Midbrain (tissue), 1 donor: ENCODE results near the gene PTP4A1.

Experiments used
- DNase-seq: peaks from one replicate; lab custom pipeline; 2025; lab: John Stamatoyannopoulos, UW

The PTP4A1 gene

DNA sequence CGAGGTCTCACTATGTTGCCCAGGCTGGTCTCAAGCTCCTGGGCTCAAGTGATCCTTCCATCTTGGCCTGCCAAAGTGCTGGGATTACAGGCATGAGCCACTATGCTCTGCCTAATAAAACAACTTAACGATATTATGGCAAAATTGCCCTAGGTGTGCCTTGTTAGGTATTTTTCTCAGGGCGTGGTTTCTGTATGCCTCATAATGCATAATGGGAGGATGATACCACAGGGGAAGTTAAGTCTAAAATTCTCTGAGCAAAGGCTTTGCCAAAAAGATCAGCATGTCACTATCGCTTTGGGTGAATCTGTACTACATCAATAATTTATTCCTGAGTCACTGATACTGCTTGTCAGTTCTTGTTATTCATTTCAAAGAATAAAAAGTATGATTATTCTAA is 15.9 kb upstream of the PTP4A1 start:
- no peak for DNase-seq

DNA sequence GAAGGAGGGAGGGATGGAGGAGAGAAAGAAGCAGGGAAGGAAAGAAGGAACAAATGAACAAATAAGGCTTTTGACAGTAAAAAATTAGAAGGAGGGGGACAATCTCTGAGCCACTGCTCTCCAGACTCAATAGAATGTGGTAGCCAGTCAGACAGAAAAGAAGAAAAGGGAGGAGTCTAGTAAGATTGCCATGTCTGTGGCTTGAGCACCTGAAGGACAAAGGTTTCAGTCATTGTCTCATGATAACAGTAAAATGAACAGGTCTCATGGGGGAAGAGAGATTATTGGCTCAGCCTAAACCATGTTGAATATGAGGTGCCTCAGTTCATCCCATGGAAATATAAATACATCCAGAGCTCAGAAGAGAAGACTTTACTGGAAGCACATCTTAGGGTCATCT is 14.0 kb upstream of the PTP4A1 start:
- DNase-seq: no peak

DNA sequence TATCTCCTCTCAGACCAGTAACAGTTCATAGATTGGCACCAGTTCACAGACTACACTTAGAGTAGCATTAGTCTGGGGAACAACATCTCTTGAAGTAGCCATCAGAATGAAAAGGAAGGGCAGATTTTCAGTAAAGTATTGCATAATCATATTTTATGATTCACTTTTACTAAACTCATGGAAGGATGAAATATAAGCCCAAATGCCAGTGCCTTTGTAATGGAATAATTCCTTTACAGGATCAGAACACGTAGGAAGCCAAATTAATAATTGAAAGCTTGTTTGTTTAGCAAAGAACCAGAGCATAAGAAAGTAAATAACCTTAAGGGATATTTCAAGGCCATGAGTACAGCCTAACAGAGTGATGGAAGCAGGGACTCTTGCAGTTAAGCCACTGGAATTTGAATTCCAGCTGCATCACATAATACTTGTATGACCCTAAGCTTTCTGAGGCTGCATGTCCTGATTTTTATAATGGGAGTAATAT is 11.4 kb upstream of the PTP4A1 start:
- DNase-seq: no peak

DNA sequence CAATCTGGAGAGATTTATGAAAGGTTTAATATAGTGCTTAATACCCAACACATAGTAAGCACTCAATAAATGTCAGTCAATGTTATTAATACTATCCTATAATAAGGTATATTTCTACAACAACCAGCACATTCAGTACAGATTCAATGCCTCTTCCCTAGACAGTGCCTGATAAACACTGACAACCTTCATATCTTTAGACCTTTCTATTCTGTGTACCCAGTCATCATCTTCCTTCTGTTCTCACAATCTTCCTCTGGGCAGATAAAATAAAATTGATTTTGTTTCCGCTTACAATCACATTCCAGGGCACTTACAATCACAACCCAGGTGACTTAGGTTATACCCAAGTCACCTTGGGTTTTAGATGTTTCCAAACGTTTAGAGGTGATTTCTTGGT is 11.0 kb upstream of the PTP4A1 start:
- DNase-seq: no peak

DNA sequence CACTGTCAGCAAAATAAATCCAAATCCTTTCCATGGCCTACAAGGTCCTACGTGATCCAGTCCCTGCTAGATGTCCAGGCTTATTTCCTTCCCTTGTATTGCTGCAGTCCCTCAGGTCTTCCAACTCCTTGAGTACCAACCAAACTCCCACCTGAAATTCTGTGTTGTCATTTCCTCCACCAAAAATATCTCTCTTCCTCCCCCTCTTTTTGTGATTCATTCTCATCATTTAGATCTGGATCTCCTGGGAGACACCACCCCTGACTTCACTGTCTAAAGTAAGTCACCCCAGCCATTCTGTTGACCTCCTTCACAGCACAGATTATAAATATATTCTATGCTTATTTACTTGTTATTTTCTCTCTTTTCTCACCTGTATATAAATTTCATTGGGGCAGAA is 9.0 kb upstream of the PTP4A1 start:
- no peak for DNase-seq

DNA sequence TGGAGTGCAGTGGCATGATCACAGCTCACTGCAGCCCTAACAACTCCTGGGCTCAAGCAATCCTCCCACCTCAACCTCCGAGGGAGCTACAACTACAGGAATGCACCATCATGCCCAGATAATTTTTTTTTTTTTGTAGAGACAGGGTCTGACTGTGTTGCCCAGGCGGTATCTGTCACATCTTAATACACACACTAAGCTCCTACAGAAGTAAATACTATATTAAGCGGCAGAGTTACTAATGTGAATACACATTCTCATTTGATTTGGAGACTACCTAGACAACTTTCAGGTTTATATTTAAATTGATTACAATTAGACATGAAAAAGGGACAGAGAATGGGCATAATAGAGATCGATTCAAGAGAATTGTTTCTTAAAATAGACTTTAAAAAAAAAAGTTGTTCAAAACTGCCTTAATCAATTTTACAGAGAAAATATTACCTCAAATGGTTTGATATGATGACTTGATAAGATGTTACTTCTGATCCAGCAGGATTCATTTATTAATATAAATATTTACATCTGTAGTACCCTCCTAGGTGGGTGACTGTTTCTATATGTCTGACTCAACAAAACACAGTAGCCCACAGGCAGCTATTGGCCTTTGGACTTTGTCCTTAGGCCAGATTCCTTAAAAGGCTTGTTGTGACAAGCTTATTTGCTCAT is 7.1 kb upstream of the PTP4A1 start:
- DNase-seq: no peak

DNA sequence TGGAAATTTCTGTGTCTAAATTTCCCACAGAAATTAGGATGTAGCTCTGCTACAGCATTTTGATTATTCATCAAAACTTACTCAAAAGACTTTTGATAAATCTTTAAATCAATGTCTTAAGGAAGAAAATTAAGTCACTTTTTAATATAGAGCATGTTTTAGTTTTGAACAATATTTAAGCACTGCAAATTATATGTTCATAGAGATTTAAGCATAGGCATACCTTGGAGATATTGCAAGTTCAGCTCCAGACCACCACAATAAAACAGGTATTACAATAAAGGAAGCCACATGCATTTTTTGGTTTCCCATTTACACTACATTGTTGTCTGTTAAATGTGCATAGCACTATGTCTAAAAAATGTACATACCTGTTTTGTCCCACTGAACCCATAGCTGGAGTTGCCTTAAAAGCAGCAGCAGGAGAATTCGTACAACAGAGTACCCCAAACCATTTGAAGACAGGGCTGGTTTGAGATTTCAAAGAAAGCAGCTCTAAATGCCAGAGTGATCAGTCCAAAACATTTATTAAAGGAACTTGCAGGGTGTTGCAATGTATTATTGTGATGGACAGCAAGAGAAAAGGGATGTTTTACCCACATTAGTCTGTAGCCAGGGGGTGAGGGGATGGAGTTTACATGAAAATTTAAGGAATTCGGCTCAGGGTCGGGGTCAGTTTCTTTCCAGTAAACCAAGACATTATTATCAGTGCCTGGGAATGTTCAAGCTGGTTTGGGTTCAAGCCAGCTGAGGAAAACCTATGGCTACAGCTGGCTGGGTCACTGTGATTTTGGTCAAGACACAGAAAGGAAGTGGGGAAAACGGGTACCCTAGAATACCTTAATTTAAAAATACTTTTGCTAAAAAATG is 6.3 kb upstream of the PTP4A1 start:
- no peak for DNase-seq

DNA sequence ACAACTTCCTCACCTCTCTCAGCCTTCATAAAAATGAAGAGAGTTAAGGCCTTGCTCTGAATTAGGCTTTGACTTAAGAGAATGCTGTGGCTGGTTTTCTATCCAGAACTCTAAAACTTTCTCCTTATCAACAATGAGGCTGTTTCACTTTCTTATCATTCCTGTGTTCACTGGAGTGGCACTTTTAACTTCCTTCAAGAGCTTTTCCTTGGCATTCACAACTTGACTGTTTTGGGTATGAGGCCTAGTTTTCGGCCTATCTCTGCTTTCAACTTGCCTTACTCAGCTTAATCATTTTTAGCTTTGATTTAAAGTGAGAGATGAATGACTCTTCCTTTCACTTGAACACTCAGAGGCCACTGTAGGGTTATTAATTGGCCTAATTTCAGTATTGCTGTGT is 4.3 kb upstream of the PTP4A1 start:
- DNase-seq: no peak

DNA sequence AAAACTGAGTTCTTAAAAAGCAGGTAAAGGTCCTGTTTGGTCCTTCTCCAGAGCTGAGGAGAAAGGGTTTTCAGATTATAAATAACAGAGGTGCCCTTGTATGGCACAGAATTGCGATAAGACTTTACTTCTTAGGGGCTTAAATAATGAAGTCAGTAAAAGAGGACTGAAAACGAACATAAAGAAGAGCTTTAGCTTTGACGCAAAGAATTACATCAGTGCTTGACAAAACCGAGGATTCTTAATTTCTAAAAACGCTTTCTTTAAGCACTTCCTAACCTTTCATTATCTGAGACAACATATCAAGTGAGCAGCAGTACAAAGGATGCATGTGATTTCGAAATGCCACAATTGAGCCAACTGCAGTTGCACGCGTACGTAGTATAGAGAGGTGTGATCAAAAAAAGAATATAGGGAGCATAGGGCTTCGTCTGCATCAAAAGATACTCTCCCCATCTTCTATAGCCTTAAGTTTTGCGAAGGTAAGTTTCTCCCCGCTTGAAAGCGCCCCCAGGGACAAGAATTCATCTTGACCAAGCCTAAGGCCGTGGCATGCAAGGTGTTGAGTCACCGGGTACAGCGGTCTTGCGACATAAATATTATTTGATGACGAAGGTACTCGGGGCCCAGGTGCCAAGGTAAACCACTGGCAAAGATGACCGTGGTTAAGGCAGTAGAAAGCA is 778 bp upstream of the PTP4A1 start:
- no peak for DNase-seq

DNA sequence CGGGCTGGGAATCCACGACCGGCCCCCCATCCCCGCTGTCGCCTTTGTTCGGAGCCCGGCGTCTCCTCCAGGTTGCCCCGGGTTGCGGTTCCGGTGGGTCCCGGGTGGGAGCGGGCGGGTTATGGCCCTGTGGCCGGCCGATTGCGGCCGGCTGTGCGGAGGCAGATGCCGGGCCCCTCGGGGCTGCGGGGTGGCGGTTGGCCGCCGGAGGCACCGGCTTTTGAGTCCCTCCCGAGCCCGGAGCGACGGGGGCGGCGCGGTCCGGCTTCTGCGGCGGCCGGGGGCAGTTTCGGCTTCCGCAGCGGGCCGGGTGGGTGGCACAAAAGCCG is 431 bp downstream of the PTP4A1 start:
- no peak for DNase-seq

DNA sequence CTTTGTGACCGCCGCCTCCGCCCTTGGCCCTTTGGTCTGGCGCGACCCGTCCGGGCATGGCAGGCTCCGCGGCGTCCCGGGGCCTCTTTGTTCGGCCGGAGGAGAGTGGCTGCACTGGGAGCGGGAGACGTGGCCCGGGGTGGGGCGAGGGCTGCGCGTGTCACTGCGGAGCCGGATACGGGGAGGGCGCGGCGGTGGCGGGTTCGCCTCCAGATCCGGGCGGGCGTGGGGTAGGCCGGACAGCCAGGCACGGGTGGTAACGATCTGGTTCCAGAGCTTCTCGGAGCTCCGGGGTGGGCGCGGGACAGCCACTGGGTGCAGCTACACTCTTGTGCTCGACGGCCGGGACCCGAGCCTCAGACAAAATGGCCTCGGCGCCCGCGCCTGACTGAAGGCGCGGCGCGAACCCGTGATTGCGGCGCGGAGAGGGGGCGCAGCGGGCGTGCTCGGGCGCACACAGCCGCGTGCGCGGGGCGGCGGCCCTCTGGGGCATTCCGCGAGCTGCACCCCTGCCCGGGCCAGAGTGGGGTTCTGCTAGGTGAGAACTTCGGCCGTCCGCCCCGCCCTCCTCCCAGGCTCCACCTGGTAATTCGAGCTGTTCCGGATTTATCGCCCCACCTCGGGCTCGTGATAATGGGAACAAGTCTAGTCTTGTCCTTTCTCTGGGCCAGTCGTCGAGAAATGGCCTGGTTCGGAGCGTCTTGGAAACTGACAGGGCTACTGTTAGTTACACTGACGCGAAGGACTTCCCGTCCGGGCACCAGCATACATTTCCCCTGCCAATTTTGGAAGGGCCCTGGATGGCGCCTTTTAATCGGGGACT is 1.0 kb downstream of the PTP4A1 start:
- DNase-seq: peak; percentile 63

DNA sequence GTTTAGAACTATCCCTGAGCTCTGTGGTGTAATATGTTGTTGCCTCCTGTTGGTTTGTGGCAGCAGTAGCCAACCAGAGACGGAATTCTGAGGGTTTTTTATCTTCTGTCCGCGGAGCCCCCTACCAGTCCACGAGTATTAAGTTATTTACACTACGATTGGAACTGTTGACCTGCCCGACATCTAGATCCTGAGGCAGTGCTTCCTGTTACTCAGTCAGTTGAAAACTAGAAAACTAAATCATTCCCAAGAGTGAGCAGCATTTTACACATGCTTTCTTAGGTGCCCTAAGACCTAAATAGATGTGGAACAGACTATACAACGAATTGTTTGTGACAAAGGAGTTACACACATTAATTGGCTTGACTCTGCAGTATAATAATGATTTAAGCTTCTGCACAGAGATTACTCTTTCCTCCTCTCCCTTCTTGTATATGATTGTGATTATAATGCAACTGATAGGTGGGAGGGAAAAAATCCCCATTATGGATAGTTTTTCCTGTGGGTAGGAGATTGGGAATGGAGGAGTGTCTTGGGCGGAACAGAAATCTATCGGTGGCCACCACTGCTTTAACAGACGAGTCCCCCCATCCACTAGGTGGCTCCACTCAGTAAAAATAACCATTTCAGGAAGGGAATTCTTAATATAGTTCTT is 1.7 kb downstream of the PTP4A1 start:
- DNase-seq: no peak

DNA sequence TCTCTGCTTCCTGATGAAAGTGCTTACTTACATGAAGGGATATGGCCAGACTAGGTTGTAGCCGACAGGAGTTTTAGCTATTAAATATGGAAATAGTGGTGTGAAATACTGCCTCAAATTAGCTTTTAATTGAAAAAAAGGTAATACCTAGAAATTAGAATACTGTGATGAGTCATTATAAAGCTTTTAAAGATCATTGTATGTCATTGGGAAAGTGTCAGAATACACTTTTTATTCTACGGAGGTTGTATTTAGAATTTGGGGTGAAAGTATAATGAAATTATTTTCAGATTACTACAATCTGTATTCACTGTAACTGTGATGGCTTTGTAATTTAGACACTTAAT is 2.2 kb downstream of the PTP4A1 start:
- no peak for DNase-seq

DNA sequence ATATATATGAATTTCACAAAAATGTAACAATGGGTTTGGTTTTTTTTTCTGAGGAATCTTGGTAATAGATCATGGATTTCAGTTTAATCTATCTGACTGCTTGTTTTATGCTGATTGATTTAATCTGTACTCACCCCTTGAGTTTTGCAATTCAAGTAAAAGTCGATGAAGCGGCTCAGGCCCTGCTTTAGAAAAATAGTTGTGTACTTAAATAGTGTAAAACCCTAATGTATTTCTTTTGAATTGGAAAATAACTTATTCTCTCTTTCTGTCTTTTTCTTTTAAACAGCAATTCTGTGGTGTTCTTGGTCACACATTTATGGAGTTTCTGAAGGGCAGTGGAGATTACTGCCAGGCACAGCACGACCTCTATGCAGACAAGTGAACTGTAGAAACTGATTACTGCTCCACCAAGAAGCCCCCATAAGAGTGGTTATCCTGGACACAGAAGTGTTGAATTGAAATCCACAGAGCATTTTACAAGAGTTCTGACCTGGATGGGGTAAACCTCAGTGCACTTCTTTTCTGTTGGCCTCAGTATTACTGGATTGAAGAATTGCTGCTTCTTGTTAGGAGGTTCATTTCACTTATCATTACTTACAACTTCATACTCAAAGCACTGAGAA is 4.0 kb downstream of the PTP4A1 start:
- no peak for DNase-seq

DNA sequence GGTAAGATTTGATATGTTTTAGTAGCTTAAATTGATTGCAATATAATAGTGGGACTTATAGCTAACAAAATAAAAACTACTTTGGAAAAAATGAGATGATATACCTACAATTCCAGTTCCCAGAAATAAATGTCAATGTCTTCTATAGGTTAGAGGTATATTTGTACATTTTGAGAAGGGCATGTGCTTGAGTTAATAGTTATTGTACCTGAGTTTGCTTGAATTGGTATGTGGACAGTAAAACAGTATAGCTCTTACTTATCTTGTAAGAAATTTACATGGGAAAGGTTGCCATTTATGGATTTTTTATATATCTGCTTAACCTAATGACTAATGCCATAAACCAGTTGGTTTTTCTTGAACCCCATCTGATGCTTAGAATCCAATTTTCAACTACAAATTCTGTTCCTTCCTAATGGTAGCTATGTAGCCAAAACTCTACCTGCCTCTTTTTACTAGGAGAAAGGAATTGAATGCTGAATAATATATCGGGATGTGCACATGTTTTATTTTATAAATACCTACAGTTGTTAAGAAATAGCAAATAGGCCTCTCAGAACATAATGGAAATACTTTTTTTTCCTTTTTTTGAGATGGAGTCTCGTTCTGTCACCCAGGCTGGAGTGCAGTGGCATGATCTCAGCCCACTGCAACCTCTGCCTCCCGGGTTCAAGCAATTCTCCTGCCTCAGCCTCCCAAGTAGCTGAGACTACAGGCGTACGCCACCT is 4.9 kb downstream of the PTP4A1 start:
- no peak for DNase-seq

DNA sequence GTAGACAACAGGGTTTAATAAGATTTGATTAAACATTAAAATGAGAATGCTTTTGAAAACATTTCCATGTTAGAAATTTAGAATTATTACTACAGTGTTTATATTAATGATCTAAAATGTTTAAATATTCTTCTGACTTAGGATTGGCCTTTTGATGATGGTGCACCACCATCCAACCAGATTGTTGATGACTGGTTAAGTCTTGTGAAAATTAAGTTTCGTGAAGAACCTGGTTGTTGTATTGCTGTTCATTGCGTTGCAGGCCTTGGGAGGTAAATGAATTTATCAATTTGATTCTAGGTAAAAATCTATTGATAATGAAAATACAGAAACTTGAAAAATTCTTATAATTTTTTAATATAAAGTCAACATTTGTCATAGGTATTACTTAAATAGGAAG is 6.5 kb downstream of the PTP4A1 start:
- DNase-seq: no peak

DNA sequence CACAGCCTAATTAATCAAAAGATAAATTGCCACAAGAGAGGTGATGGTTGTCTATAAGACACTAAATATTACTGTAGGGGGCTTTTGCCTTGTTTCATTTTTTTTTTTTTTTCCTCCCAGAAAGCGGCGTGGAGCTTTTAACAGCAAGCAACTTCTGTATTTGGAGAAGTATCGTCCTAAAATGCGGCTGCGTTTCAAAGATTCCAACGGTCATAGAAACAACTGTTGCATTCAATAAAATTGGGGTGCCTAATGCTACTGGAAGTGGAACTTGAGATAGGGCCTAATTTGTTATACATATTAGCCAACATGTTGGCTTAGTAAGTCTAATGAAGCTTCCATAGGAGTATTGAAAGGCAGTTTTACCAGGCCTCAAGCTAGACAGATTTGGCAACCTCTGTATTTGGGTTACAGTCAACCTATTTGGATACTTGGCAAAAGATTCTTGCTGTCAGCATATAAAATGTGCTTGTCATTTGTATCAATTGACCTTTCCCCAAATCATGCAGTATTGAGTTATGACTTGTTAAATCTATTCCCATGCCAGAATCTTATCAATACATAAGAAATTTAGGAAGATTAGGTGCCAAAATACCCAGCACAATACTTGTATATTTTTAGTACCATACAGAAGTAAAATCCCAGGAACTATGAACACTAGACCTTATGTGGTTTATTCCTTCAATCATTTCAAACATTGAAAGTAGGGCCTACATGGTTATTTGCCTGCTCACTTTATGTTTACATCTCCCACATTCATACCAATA is 7.8 kb downstream of the PTP4A1 start:
- no peak for DNase-seq

DNA sequence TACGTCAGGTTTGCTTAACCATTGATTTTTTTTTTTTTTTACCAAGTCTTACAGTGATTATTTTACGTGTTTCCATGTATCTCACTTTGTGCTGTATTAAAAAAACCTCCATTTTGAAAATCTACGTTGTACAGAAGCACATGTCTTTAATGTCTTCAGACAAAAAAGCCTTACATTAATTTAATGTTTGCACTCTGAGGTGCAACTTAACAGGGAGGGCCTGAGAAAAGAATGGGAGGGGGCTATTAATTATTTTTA is 8.4 kb downstream of the PTP4A1 start:
- DNase-seq: no peak

DNA sequence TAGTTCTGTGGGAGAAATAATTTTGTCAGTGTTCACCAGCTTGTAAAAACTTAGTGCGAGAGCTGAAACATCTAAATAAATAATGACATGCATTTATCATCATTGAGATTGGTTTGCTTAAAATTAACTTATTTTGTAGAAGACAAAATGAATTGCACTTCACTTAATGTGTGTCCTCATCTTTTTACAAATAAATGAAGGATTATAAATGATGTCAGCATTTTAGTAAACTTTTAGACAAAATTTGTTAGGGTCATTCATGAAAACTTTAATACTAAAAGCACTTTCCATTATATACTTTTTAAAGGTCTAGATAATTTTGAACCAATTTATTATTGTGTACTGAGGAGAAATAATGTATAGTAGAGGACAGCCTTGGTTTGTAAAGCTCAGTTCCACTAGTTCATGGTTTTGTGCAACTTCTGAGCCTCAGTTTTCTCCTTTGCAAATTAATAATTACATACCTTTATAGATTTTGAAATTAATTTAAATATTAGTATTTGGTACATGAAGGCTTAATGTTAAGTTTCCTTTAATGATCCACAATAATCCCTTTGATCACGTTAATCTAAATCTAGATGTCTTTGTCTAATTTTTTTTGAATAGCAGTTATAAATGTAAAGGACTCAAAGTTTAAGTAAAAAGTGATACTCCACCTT is 9.2 kb downstream of the PTP4A1 start:
- DNase-seq: no peak
